ENCODE results near the gene TBL1X. TPM values are rescaled to one million over a fixed set of nuclear protein-coding genes. Genes with fewer than 3 reads are reported as not detected.

The TBL1X gene
- polyA plus RNA-seq, 1 donor (not counting 4 experiments of a cell fraction or from before 2014, with no cell fraction given): 2.2 TPM

- Histone ChIP-seq H3K36me3 (ENCODE audit: control insufficient read depth in 2 of 2, extremely low read depth in 1 of 2, insufficient read depth in 2 of 2, low read length in 2 of 2) (no peaks in the 10 kb centered on the region), H3K27me3 (ENCODE audit: control insufficient read depth, extremely low read depth, insufficient read depth, low read length) (no peaks in the 10 kb centered on the region), H2AFZ (ENCODE audit: control insufficient read depth, low read length) (no peak overlapping the region), H3K4me1 (ENCODE audit: control insufficient read depth, extremely low read depth, insufficient read depth, low read length) (peaks cover 4% of the 10 kb centered on the region), H3K4me3 (ENCODE audit: control insufficient read depth in 2 of 3, extremely low read depth in 1 of 3, insufficient read depth in 2 of 3, low read depth in 1 of 3, low read length in 3 of 3) (no peak overlapping the region), H3K9ac (ENCODE audit: control insufficient read depth, extremely low read depth, insufficient read depth, low read length) (no peak overlapping the region), H3K4me2 (ENCODE audit: control insufficient read depth, extremely low read depth, insufficient read depth, low read depth, low read length) (no peak overlapping the region), H3K79me2 (ENCODE audit: control insufficient read depth, insufficient read depth, low read length) (no peaks in the 10 kb centered on the region), H3K9me3 (ENCODE audit: control insufficient read depth, low read depth, low read length) (no peaks in the 10 kb centered on the region), H3K9me1 (ENCODE audit: control insufficient read depth, extremely low read depth, insufficient read depth, low read length) (no peaks in the 10 kb centered on the region), H3K27ac (ENCODE audit: control insufficient read depth, insufficient read depth, low read length) (no peak overlapping the region), H4K20me1 (ENCODE audit: control insufficient read depth, extremely low read depth, insufficient read depth, low read length) (no peaks in the 10 kb centered on the region)
- no peak for DNase-seq (ENCODE audit: low read depth, low spot score)
- dilution Hi-C loops (cut with MboI; ENCODE audit: extremely low pct_ligation_motif_present, low sequenced_read_pairs): no loop called here
- no peak for FAIRE-seq
- TF ChIP-seq EZH2 (IDR thresholded peaks at IDR 0.05; ENCODE audit: low read length): no peak
- TF ChIP-seq, protein P1, sequence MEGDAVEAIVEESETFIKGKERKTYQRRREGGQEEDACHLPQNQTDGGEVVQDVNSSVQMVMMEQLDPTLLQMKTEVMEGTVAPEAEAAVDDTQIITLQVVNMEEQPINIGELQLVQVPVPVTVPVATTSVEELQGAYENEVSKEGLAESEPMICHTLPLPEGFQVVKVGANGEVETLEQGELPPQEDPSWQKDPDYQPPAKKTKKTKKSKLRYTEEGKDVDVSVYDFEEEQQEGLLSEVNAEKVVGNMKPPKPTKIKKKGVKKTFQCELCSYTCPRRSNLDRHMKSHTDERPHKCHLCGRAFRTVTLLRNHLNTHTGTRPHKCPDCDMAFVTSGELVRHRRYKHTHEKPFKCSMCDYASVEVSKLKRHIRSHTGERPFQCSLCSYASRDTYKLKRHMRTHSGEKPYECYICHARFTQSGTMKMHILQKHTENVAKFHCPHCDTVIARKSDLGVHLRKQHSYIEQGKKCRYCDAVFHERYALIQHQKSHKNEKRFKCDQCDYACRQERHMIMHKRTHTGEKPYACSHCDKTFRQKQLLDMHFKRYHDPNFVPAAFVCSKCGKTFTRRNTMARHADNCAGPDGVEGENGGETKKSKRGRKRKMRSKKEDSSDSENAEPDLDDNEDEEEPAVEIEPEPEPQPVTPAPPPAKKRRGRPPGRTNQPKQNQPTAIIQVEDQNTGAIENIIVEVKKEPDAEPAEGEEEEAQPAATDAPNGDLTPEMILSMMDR (optimal IDR thresholded peaks at IDR 0.05 in 1 of 3, IDR thresholded peaks at IDR 0.05 in 1 of 3, conservative IDR thresholded peaks at IDR 0.05 in 1 of 3; ENCODE audit: extremely low read depth in 1 of 3, insufficient read depth in 2 of 3, low read length in 3 of 3): no peak
Measured at GRCh38 chrX:9442056-9442455, 22.8 kb upstream of the TBL1X start.

DNA sequence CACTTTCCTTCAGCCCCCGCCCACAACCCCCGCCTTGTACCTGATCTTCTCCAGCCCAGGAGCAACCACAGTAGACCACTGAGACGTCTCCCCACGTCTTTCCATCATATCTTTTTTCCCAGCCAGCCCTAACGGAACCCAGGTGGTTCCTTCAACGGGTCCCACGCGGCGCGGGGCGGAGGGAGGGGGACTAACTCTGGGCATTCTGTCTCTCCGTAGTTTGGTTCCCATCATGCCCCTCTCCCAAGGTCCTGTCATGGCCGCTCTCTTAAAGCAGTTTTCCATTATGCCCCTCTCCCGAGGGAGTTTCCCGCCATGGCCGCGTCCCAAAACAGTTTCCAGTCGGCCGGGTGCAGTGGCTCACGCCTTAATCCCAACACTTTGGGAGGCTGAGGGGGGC lies 21.5 kb upstream of the TBL1X start:
- Histone ChIP-seq H3K4me3 (ENCODE audit: control insufficient read depth in 2 of 3, extremely low read depth in 1 of 3, insufficient read depth in 2 of 3, low read depth in 1 of 3, low read length in 3 of 3) (no peak overlapping the region), H3K79me2 (ENCODE audit: control insufficient read depth, insufficient read depth, low read length) (no peaks in the 10 kb centered on the region), H3K27ac (ENCODE audit: control insufficient read depth, insufficient read depth, low read length) (no peak overlapping the region), H2AFZ (ENCODE audit: control insufficient read depth, low read length) (no peak overlapping the region), H4K20me1 (ENCODE audit: control insufficient read depth, extremely low read depth, insufficient read depth, low read length) (no peaks in the 10 kb centered on the region), H3K36me3 (ENCODE audit: control insufficient read depth in 2 of 2, extremely low read depth in 1 of 2, insufficient read depth in 2 of 2, low read length in 2 of 2) (no peaks in the 10 kb centered on the region), H3K9me3 (ENCODE audit: control insufficient read depth, low read depth, low read length) (no peaks in the 10 kb centered on the region), H3K4me2 (ENCODE audit: control insufficient read depth, extremely low read depth, insufficient read depth, low read depth, low read length) (no peak overlapping the region), H3K27me3 (ENCODE audit: control insufficient read depth, extremely low read depth, insufficient read depth, low read length) (no peaks in the 10 kb centered on the region), H3K9ac (ENCODE audit: control insufficient read depth, extremely low read depth, insufficient read depth, low read length) (no peak overlapping the region), H3K9me1 (ENCODE audit: control insufficient read depth, extremely low read depth, insufficient read depth, low read length) (no peaks in the 10 kb centered on the region), H3K4me1 (ENCODE audit: control insufficient read depth, extremely low read depth, insufficient read depth, low read length) (peaks cover 4% of the 10 kb centered on the region)
- dilution Hi-C loops (cut with MboI; ENCODE audit: extremely low pct_ligation_motif_present, low sequenced_read_pairs): no loop called here
- FAIRE-seq: no peak
- TF ChIP-seq EZH2 (IDR thresholded peaks at IDR 0.05; ENCODE audit: low read length): no peak
- TF ChIP-seq, protein P1 (optimal IDR thresholded peaks at IDR 0.05 in 1 of 3, IDR thresholded peaks at IDR 0.05 in 1 of 3, conservative IDR thresholded peaks at IDR 0.05 in 1 of 3; ENCODE audit: extremely low read depth in 1 of 3, insufficient read depth in 2 of 3, low read length in 3 of 3): no peak
- no peak for DNase-seq (ENCODE audit: low read depth, low spot score)

Data from keratinocyte (primary cell).